HL-60 (cell line): ENCODE results near the gene DHRS3.

ENCODE experiments used
- DNase-seq, 2 experiments: peaks; one replicate each; pipeline ENCODE4 v3.0.0-alpha.2; 2010 to 2020; ENCODE audit warnings: low read depth in 1 of 2, low spot score in 1 of 2
- H3K27ac ChIP-seq: fragments of 250-450 bp; sonication (Bioruptor Pico); replicated peaks from 2 replicates; pipeline ENCODE4 v1.5.1; 2020; ENCODE audit warnings: mild to moderate bottlenecking, moderate library complexity
- H3K27me3 ChIP-seq: fragments of 250-450 bp; sonication (Bioruptor Pico); 2 replicates; pipeline ENCODE4 v1.5.1; 2021; ENCODE audit warnings: mild to moderate bottlenecking, moderate library complexity; ENCODE audit not compliant: insufficient read depth, poor library complexity, severe bottlenecking
- H3K4me3 ChIP-seq: replicated peaks from 2 replicates; pipeline ENCODE4 v1.5.1; 2011; ENCODE audit warnings: mild to moderate bottlenecking, control low read depth, low read length; ENCODE audit not compliant: insufficient read depth
- GABPA ChIP-seq: IDR thresholded peaks from 2 replicates; pipeline ENCODE4 v1.6.1; 2012; ENCODE audit warnings: low read depth
- POLR2AphosphoS5 ChIP-seq: IDR thresholded peaks from 2 replicates; pipeline ENCODE4 v1.6.1; 2012; ENCODE audit warnings: low read depth
- REST ChIP-seq: IDR thresholded peaks from 2 replicates; pipeline ENCODE4 v1.6.1; 2012; ENCODE audit warnings: low read depth; ENCODE audit not compliant: insufficient replicate concordance
- SPI1 ChIP-seq: IDR thresholded peaks from 2 replicates; pipeline ENCODE4 v1.6.1; 2012; ENCODE audit warnings: low read depth, mild to moderate bottlenecking, borderline replicate concordance
- TF ChIP-seq, protein P1 (sequence below): IDR thresholded peaks from one replicate; pipeline ENCODE4 v1.5.1; 2011; ENCODE audit warnings: low read length, control low read depth, inconsistent platforms; ENCODE audit not compliant: insufficient read depth

The DHRS3 gene

DNA sequence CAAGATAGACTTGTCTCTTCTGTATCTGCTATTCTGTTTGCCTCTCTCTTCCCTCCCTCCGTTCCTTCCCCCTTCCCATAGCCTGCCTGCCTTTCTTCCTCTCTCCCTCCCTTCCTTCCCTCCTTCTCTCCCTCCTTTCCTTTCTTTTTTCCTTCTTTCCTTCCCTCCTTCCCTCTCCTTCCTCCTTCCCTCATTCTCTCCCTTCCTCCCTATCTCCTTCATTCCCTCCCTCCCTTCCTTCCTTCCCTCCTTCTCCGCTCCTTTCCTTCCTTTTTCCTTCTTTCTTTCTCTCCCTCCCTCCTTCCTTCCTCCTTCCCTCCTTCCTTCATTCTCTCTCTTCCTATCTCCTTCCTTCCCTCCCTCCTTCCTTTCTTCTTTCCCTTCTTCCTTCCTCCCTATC is 26.8 kb upstream of the DHRS3 start:
- no peak overlapping the region for H3K27ac ChIP-seq
- DNase-seq = no peak
- H3K27me3 ChIP-seq = no peaks in the 10 kb centered on the region
- TF ChIP-seq REST (no peak), POLR2AphosphoS5 (no peak), GABPA (no peak), SPI1 (no peak)
- TF ChIP-seq, protein P1, sequence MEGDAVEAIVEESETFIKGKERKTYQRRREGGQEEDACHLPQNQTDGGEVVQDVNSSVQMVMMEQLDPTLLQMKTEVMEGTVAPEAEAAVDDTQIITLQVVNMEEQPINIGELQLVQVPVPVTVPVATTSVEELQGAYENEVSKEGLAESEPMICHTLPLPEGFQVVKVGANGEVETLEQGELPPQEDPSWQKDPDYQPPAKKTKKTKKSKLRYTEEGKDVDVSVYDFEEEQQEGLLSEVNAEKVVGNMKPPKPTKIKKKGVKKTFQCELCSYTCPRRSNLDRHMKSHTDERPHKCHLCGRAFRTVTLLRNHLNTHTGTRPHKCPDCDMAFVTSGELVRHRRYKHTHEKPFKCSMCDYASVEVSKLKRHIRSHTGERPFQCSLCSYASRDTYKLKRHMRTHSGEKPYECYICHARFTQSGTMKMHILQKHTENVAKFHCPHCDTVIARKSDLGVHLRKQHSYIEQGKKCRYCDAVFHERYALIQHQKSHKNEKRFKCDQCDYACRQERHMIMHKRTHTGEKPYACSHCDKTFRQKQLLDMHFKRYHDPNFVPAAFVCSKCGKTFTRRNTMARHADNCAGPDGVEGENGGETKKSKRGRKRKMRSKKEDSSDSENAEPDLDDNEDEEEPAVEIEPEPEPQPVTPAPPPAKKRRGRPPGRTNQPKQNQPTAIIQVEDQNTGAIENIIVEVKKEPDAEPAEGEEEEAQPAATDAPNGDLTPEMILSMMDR = no peak
- H3K4me3 ChIP-seq = no peak overlapping the region

- DNase-seq = no peak
- Histone ChIP-seq H3K4me3 (no peak overlapping the region), H3K27me3 (no peaks in the 10 kb centered on the region), H3K27ac (no peak overlapping the region)
- TF ChIP-seq POLR2AphosphoS5 (no peak), REST (no peak), GABPA (no peak), SPI1 (no peak)
- TF ChIP-seq, protein P1 = no peak
Measured at GRCh38 chr1:12644237-12644636, 26.2 kb upstream of the DHRS3 start.

DNA sequence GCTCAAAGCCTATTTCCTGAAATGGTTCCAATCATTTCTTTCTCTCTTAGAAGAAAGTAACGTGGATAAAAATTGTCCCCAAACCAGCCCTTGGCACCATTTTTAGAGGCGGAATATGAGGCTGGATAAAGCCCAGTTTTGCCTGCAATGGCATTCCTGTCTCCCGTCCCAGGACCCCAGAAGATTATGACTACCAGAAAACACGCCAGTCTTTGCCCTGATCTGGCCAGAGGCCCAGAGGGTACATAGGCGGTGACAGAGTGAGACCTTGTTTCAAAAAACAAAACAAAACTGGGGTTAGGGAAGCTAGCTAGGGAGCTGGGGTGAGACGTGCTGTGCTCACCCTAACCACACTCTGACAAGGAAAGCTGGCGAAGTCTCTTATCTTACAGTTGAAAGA is 25.8 kb upstream of the DHRS3 start, which contains the start of gene AADACL4:
TSS of gene AADACL4 (plus strand) at position 301 of the 400 bp plus-strand sequence. CDS start 462 bp downstream, outside the sequence.
- TF ChIP-seq SPI1 (no peak), POLR2AphosphoS5 (no peak)
- no peak for DNase-seq
- no peak within 1 kb of the TSS for H3K4me3 ChIP-seq
- H3K27ac ChIP-seq = no peak within 1 kb of the TSS
- no peaks in the 10 kb centered on the region for H3K27me3 ChIP-seq

DNA sequence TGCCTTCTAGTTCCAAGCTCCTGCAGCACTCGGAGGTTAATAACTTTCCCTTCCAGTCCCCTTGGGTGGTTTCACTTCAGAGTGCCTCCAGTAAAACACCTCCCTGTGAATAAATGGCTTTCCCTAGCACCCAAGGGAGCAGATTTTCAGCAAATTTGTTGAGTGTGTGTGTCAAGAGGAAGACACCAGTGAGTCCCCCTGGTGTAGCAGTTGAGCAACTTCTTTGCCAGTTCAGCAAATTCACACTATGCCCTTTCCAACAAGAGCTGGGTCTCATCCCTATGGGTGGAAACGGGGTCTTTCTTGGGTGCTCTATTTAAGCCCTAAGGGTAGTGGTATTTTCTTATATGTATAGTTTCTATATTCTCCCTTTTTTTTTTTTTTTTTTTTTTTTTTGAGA is 25.1 kb upstream of the DHRS3 start:
- no peaks in the 10 kb centered on the region for H3K27me3 ChIP-seq
- H3K4me3 ChIP-seq = no peak overlapping the region
- no peak overlapping the region for H3K27ac ChIP-seq
- DNase-seq = no peak
- TF ChIP-seq SPI1 (no peak), REST (no peak), POLR2AphosphoS5 (no peak), GABPA (no peak)
- TF ChIP-seq, protein P1 = no peak
